ENCODE results near the gene RFX8. TPM values are rescaled to one million over a fixed set of nuclear protein-coding genes. Genes with fewer than 3 reads are reported as not detected.

Gene RFX8
- total and polyA plus RNA-seq, 2 of the 8 experiments (the other 6 are each of a cell fraction or from before 2014, with no cell fraction given) = 0.60 to 0.97 TPM

DNA sequence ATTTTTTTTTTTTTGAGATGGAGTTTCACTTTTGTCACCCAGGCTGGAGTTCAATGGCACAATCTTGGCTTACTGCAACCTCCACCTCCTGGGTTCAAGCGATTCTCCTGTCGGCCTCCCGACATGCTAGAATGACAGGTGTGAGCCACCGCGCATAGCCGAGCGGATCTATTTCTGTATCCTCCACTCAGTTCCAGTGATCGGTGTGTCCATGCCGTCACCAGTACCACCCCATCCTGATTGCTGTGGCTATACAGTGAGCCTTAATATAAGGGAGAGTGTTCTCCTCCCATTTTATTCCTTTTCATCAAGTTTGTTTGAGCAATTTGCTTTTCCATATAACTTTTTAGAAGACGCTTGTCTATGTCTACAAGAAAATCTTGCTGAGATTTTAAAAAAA lies 35.2 kb downstream of the RFX8 start:
- no peaks in the 10 kb centered on the region for H3K79me2 ChIP-seq (ENCODE audit: control insufficient read depth in 1 of 2, insufficient read depth in 2 of 2, low read length in 2 of 2)
- no peak overlapping the region for H2BK5ac ChIP-seq (ENCODE audit: low read depth, low read length)
- H2BK12ac ChIP-seq (ENCODE audit: low read depth, low read length) = no peak overlapping the region
- no peaks in the 10 kb centered on the region for H3K79me1 ChIP-seq (ENCODE audit: low read depth, low read length)
- H3K4ac ChIP-seq (replicated peaks; ENCODE audit: insufficient read length, low read depth, low read length) = no peak overlapping the region
- no peak overlapping the region for H4K91ac ChIP-seq (replicated peaks; ENCODE audit: insufficient read length, low read length)
- no peak for DNase-seq (ENCODE audit: low read depth in 1 of 2, low spot score in 2 of 2)
- H2AFZ ChIP-seq (ENCODE audit: low read length) = no peak overlapping the region
- no peak overlapping the region for H2AK5ac ChIP-seq (ENCODE audit: low read depth, low read length)
- no peaks in the 10 kb centered on the region for H4K20me1 ChIP-seq (replicated peaks in 1 of 2; ENCODE audit: control insufficient read depth in 1 of 2, insufficient read depth in 2 of 2, low read length in 2 of 2)
- H3K4me3 ChIP-seq (ENCODE audit: extremely low read depth in 1 of 4, insufficient read depth in 2 of 4, low read depth in 3 of 4, low read length in 4 of 4) = no peak overlapping the region
- no peak overlapping the region for H3K27ac ChIP-seq (ENCODE audit: low read depth, low read length)
- no peaks in the 10 kb centered on the region for H3K9me3 ChIP-seq (ENCODE audit: insufficient read depth in 2 of 2, low read depth in 1 of 2, low read length in 1 of 2)
- no peaks in the 10 kb centered on the region for H3K23me2 ChIP-seq (ENCODE audit: low read depth, low read length)
- ChIA-PET POLR2A (ENCODE audit: partially characterized antibody) (no interaction called here), CTCF (ENCODE audit: partially characterized antibody) (interaction anchor here (0.8 to 1.0 kb wide), 2 partner anchors 12 to 59 kb away, joined by 3 to 5 read pairs; no protein-coding TSS in a partner anchor)
- H3K14ac ChIP-seq (ENCODE audit: insufficient read length) = no peak overlapping the region
- TF ChIP-seq KDM4A (IDR thresholded peaks at IDR 0.05; ENCODE audit: low read depth, low read length, severe bottlenecking) (no peak), MAFK (IDR thresholded peaks at IDR 0.05; ENCODE audit: low read depth, low read length) (no peak), YY1 (IDR thresholded peaks at IDR 0.05; ENCODE audit: low read depth, low read length) (no peak), SP4 (IDR thresholded peaks at IDR 0.05; ENCODE audit: low read length) (no peak), SIN3A (conservative IDR thresholded peaks at IDR 0.05 in 1 of 2, IDR thresholded peaks at IDR 0.05 in 1 of 2; ENCODE audit: low read depth in 1 of 2, low read length in 2 of 2) (no peak), CBX8 (IDR thresholded peaks at IDR 0.05; ENCODE audit: borderline replicate concordance, low read depth, low read length) (no peak), CHD1 (IDR thresholded peaks at IDR 0.05; ENCODE audit: low read depth, low read length) (no peak), CREB1 (IDR thresholded peaks at IDR 0.05) (no peak), RXRA (IDR thresholded peaks at IDR 0.05; ENCODE audit: insufficient read depth, low read depth, low read length) (no peak), RNF2 (IDR thresholded peaks at IDR 0.05; ENCODE audit: borderline replicate concordance, low read depth, low read length, missing control alignments, poor library complexity, severe bottlenecking) (no peak), EP300 (IDR thresholded peaks at IDR 0.05; ENCODE audit: borderline replicate concordance in 1 of 2, low read depth in 2 of 2, low read length in 2 of 2) (no peak), SUZ12 (IDR thresholded peaks at IDR 0.05; ENCODE audit: low read length) (no peak)
- no peak overlapping the region for H3K4me2 ChIP-seq (ENCODE audit: insufficient read depth in 1 of 2, low read depth in 2 of 2, low read length in 2 of 2)
- FAIRE-seq = no peak
- no peak overlapping the region for H4K5ac ChIP-seq (ENCODE audit: insufficient read length, low read depth, low read length)
- H2BK20ac ChIP-seq (ENCODE audit: low read length) = no peak overlapping the region
- no peak overlapping the region for H2BK15ac ChIP-seq (ENCODE audit: low read length)
- no peak overlapping the region for H3K9ac ChIP-seq (replicated peaks in 1 of 4; ENCODE audit: extremely low read depth in 1 of 4, low read depth in 3 of 4, low read length in 3 of 4)
- H3K56ac ChIP-seq (replicated peaks; ENCODE audit: insufficient read length, low read depth, low read length) = no peak overlapping the region
- H3K36me3 ChIP-seq (ENCODE audit: control insufficient read depth in 2 of 4, insufficient read depth in 4 of 4, low read length in 3 of 4) = no peaks in the 10 kb centered on the region
- no peak overlapping the region for H3K23ac ChIP-seq (ENCODE audit: insufficient read length)
- H3K18ac ChIP-seq (ENCODE audit: extremely low read depth, low read length) = no peak overlapping the region
- H2BK120ac ChIP-seq (replicated peaks; ENCODE audit: low read depth, low read length) = no peak overlapping the region
- no peaks in the 10 kb centered on the region for H3K27me3 ChIP-seq (replicated peaks in 1 of 4; ENCODE audit: control insufficient read depth in 3 of 4, extremely low read depth in 1 of 4, insufficient read depth in 3 of 4, low read length in 3 of 4)
- H3K4me1 ChIP-seq (replicated peaks in 1 of 4; ENCODE audit: control insufficient read depth in 3 of 4, insufficient read depth in 4 of 4, low read length in 3 of 4) = peaks cover 0 to 4% (median 1%) of the 10 kb centered on the region in 4 experiments; a peak in 3 of 7 replicates
- no peak overlapping the region for H4K8ac ChIP-seq (ENCODE audit: extremely low read depth, insufficient read depth, low read length)
- WGBS, 2 experiments (ENCODE audit: extremely low coverage in 1 of 2, insufficient coverage in 1 of 2, insufficient read length in 1 of 2, insufficient replicate concordance in 2 of 2, low coverage in 1 of 2, low lambda C conversion rate in 2 of 2, missing lambda C conversion rate in 1 of 2) = 95% methylated on average over 10 of the region's 10 CpGs; no CpG with 5 or more reads in 1 of the 2 experiments

Measured in H1 (cell line).